Prostate gland (tissue), 2 donors: Measurements from ENCODE around the gene PCDHGA7.
A peak's percentile ranks its signal among the peaks of the same experiment; 100 is the strongest.

Experiments used
- CTCF ChIP-seq, 4 experiments: fragments of 200-600 bp in 2 of 4; fragments of 450-650 bp in 2 of 4; sonication (generic) in 2 of 4; IDR thresholded peaks; 1 replicate in 3 of 4; 2 replicates in 1 of 4; pipeline ENCODE4 v1.5.1; 2016 to 2019; ENCODE audit warnings: antibody characterized with exemption in 4 of 4, mild to moderate bottlenecking in 2 of 4, moderate library complexity in 2 of 4
- POLR2A ChIP-seq: fragments of 450-650 bp; IDR thresholded peaks from one replicate; pipeline ENCODE4 v1.6.1; 2016; ENCODE audit warnings: antibody characterized with exemption, mild to moderate bottlenecking

- no peak for TF ChIP-seq POLR2A
- TF ChIP-seq CTCF (IDR thresholded peaks at IDR 0.05) = peak in 1 of 4 experiments; percentile 8
These were observed at the start of gene PCDHGA7 for GRCh38 chr5:141382469-141383294.
